Activated CD8-positive, alpha-beta memory T cell treated with anti-CD3 and anti-CD28 coated beads for 1 hour (primary cell): ENCODE results near the gene ZNF253.
"Not testable (repeated sequence)": the region's sequence is repeated elsewhere in the genome, so short reads cannot be mapped to it uniquely, and the experiment has no call there.

Experiments
- DNase-seq, 2 donors: peaks; one replicate each; pipeline ENCODE4 v3.0.0-alpha.2; 2020; ENCODE audit warnings: low read depth in 1 of 2; ENCODE audit errors: extremely low read depth in 1 of 2

The ZNF253 gene

GRCh38 chr19:19892055-19892941 is 26.6 kb downstream of the ZNF253 start:
- DNase-seq: not testable (repeated sequence)

- no peak for DNase-seq
These were observed 34.6 kb downstream of the ZNF253 start for GRCh38 chr19:19900139-19900728.

DNA sequence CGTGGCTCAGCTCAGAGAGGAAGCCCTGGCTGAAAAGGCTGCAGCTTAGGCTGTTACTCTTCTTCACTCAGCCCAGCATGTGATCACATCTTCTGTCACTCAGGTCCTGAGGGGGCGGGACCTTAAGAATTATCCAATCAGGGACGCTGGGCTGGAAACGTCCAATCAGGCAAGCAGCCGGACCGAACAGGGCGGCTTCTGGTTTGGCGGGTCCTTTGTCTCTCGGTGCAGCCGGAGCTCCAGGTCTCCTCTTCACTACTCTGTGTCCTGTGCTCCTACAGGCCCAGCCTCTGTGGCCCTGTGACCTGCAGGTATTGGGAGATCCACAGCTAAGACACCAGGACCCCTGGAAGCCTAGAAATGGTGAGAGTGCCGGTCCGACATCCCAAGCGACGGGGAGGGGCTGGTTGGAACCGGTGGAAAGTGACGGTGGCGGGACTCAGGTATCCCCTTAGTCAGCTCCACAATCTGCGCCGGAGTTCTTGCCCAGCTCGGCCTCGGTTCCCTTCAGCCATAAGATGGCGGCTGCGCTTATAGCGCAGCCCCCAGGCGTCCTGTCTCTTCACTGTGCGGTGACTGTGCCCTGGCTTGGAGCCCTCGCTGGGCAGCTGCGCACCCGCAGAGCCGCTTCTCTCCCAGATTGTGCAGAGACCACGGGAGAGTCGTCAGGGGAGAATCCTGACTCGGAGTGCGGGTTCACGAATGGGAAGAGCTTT is 35.2 kb downstream of the ZNF253 start, which contains the start of gene ZNF93:
Gene ZNF93, plus strand, starts transcription at position 218 of the 716 bp plus-strand sequence. Its CDS starts 143 bp downstream, at position 361.
- DNase-seq: peak; percentile 71 to 80

- DNase-seq: not testable (repeated sequence)
These were observed 41.9 kb downstream of the ZNF253 start for GRCh38 chr19:19907551-19907950.

GRCh38 chr19:19909654-19910053 is 44.0 kb downstream of the ZNF253 start:
- DNase-seq: no peak

DNA sequence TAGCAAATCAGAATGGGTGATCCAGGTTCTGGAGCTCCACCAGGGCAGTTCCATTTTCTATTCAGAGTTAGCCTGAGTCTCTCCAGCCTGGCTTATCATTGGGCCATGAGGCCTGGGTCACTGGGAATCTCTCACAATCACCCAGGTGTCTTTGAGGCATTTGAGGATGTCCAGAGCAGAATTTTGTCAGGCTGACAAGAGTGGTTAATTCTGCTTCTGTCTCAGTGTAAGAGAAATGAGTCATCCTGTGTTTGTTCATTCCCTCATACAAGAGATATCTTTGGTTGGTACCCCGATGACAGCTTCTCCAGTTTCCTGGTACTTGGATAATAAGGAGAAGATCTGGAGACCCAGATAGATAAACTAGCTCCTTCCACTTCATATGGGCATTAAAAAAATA is 45.5 kb downstream of the ZNF253 start:
- DNase-seq: no peak

- DNase-seq: no peak
These were observed 48.9 kb downstream of the ZNF253 start for GRCh38 chr19:19914596-19914995.

DNA sequence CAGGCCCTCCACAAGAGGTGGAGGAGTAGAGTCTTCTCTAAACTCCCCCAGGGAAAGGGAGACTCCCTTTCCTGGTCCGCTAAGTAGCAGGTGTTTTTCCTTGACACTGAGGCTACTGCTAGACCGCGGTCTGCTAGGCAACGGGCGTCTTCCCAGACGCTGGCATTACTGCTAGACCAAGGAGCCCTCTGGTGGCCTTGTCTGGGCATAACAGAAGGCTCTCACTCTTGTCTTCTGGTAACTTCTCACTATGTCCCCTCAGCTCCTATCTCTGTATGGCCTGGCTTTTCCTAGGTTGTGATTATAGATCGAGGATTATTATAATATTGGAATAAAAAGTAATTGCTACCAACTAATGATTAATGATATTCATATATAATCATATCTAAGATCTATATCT is 64.7 kb downstream of the ZNF253 start:
- peak in 1 of 2 donors; percentile 7 for DNase-seq

DNA sequence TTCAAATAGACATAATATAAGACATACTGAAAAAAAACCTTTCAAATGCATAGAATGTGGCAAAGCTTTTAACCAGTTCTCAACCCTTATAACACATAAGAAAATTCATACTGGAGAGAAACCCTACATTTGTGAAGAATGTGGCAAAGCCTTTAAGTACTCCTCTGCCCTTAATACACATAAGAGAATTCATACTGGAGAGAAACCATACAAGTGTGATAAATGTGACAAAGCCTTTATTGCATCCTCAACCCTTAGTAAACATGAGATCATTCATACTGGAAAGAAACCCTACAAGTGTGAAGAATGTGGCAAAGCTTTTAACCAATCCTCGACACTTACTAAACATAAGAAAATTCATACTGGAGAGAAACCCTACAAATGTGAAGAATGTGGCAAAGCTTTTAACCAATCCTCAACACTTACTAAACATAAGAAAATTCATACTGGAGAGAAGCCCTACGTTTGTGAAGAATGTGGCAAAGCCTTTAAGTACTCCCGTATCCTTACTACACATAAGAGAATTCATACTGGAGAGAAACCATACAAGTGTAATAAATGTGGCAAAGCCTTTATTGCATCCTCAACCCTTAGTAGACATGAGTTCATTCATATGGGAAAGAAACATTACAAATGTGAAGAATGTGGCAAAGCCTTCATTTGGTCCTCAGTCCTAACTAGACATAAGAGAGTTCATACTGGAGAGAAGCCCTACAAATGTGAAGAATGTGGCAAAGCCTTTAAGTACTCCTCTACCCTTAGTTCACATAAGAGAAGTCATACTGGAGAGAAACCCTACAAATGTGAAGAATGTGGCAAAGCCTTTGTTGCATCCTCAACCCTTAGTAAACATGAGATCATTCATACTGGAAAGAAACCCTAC is 68.0 kb downstream of the ZNF253 start:
- not testable (repeated sequence) for DNase-seq

- DNase-seq: no peak
These were observed 71.7 kb downstream of the ZNF253 start for GRCh38 chr19:19937403-19937802.

- DNase-seq: no peak
These were observed 72.8 kb downstream of the ZNF253 start for GRCh38 chr19:19938449-19938848.

- DNase-seq: no peak
These were observed 78.3 kb downstream of the ZNF253 start for GRCh38 chr19:19943848-19944582.
